Neuron (in vitro differentiated cells): ENCODE results near the gene ODF4.
A peak's percentile ranks its signal among the peaks of the same experiment; 100 is the strongest.

ENCODE experiments used
- H2AFZ ChIP-seq: one replicate; pipeline ENCODE4 v1.6.1; 2013; ENCODE audit warnings: low read depth, mild to moderate bottlenecking, inconsistent platforms, low read length, moderate library complexity
- H3K27me3 ChIP-seq: one replicate; pipeline ENCODE4 v1.6.1; 2013; ENCODE audit warnings: low read length; ENCODE audit not compliant: insufficient read depth
- H3K36me3 ChIP-seq: one replicate; pipeline ENCODE4 v1.6.1; 2013; ENCODE audit warnings: low read length; ENCODE audit not compliant: insufficient read depth
- H3K4me1 ChIP-seq: one replicate; pipeline ENCODE4 v1.6.1; 2013; ENCODE audit warnings: low read length; ENCODE audit not compliant: insufficient read depth
- H3K4me3 ChIP-seq: 2 replicates; pipeline ENCODE4 v1.5.1; 2013; ENCODE audit warnings: mild to moderate bottlenecking, low read length, moderate library complexity
- H3K9me3 ChIP-seq: one replicate; pipeline ENCODE4 v1.6.1; 2013; ENCODE audit warnings: low read length

The ODF4 gene

DNA sequence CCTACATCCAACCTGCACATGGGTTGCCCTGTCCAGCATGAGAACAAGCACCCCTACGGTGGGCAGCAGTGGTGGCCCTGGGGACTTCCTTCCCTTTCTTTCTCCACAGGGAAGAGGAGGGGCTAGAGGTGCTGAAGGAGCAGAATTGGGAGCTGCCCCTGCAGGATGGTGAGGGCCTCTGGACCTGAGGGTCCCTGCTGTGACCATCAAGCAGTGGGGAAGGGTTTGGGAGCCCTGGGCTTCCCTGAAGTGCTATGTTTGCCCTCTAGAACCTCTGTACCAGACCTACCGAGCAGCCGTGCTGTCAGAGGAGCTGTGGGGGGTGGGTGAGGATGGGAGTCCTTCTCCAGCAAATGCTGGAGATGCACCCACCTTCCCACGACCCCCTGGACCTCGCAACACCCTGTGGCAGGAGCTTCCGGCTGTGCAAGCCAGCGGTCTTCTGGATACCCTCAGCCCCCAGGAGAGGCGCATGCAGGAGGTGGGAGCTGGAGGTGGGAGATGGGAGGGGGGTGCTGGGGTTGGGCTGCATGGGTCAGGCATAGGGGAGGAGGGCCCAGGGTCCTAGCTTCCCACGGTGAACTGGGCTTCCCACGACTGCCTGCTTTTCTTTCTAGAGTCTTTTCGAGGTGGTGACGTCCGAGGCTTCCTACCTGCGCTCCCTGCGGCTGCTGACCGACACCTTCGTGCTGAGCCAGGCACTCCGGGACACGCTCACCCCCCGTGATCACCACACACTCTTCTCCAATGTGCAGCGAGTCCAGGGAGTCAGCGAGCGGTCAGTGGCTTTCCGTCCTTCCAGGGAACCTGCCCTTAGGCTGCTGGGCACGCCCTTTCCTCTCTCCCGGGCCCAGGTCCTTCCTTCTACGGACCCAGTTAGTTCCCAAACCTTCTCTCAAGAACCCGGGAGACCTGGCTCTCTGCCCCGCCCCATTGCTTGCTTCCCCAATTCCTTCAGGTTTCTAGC lies 24.6 kb upstream of the ODF4 start:
- Histone ChIP-seq H3K36me3 (no peaks in the 10 kb centered on the region), H3K4me3 (no peak overlapping the region), H3K27me3 (peaks cover 78% of the 10 kb centered on the region), H2AFZ (peak overlapping the region; percentile 12), H3K9me3 (no peaks in the 10 kb centered on the region), H3K4me1 (peaks cover 16% of the 10 kb centered on the region)

GRCh38 chr17:8315764-8316217 lies 23.8 kb upstream of the ODF4 start:
- H2AFZ ChIP-seq: peak overlapping the region; percentile 12
- H3K27me3 ChIP-seq: peaks cover 71% of the 10 kb centered on the region
- peaks cover 16% of the 10 kb centered on the region for H3K4me1 ChIP-seq
- H3K9me3 ChIP-seq: no peaks in the 10 kb centered on the region
- no peaks in the 10 kb centered on the region for H3K36me3 ChIP-seq
- no peak overlapping the region for H3K4me3 ChIP-seq

- no peaks in the 10 kb centered on the region for H3K36me3 ChIP-seq
- H3K9me3 ChIP-seq: no peaks in the 10 kb centered on the region
- H3K27me3 ChIP-seq: peaks cover 53% of the 10 kb centered on the region
Observed at GRCh38 chr17:8318010-8318935, 21.4 kb upstream of the ODF4 start.

GRCh38 chr17:8320262-8320661 lies 19.4 kb upstream of the ODF4 start:
- Histone ChIP-seq H3K27me3 (peaks cover 47% of the 10 kb centered on the region), H3K4me1 (peaks cover 2% of the 10 kb centered on the region), H2AFZ (no peak overlapping the region), H3K9me3 (no peaks in the 10 kb centered on the region), H3K36me3 (no peaks in the 10 kb centered on the region), H3K4me3 (no peak overlapping the region)

More at GRCh38 chr17:8318010-8318935, 21.4 kb upstream of the ODF4 start:
- Histone ChIP-seq H2AFZ (no peak overlapping the region), H3K4me3 (no peak overlapping the region), H3K4me1 (peaks cover 16% of the 10 kb centered on the region)

DNA sequence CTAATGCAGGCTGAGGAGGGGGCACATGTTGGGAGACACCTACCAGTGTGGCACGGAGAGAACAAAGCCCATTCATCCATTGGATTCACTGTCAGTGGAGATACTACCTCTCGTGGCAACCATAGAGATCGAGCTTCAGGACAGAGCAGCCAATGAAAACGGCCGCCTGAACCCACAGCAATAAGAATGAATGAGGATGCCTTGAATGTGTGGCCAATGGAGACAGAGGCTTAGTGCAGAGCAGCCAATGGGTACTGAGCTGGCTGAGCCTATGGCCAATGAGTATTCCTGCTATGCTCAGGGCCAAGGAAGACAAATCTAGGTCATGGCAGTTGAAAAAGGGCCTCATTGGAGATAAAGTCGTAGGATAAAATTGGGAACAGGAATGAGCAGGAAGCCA lies 18.6 kb upstream of the ODF4 start:
- H3K27me3 ChIP-seq: peaks cover 46% of the 10 kb centered on the region

DNA sequence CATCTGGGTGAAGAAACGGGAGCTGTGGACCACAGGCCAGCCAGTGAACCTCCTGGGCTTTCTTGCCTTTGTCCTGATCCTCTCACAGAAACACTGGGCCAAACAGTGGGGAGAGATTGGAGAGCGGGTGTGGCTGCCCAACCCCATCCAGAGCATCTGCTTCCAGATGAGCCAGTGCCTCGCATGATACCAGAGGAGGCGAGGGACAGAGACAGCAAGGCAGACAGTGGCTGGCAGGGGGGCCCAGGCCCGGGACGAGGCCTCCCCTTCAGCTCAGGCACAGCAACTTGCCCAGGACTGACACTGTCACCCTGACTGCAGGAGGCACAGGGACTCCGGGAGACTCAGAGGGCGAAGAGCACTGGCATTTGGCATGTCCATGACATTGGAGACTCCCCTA lies 17.6 kb upstream of the ODF4 start:
- H3K4me3 ChIP-seq: no peak overlapping the region
- H3K27me3 ChIP-seq: peaks cover 49% of the 10 kb centered on the region
- no peak overlapping the region for H2AFZ ChIP-seq
- no peaks in the 10 kb centered on the region for H3K9me3 ChIP-seq
- peaks cover 2% of the 10 kb centered on the region for H3K4me1 ChIP-seq
- H3K36me3 ChIP-seq: no peaks in the 10 kb centered on the region

More for the DNA sequence above, 18.6 kb upstream of the ODF4 start:
- Histone ChIP-seq H3K4me3 (no peak overlapping the region), H3K9me3 (no peaks in the 10 kb centered on the region), H3K36me3 (no peaks in the 10 kb centered on the region), H2AFZ (no peak overlapping the region), H3K4me1 (no peaks in the 10 kb centered on the region)

DNA sequence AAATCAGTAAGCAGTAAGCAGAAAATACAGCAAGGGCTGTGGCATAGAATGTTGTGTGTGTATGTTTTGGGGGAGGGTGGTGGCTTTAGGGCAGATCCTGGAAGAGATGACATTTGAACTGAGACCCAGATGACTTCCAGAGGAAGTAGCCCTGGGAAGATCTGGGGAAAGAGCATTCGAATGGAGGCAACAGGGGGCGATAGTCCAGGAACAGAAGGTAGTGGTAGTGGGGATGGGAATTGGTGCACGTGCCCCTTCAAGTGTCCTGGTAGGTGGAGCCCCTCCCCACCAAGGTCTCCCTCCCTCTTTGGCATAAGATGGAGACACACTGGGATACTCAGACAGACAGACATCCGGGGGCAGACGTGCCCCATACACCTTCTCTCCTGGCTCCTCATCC lies 15.5 kb upstream of the ODF4 start:
- Histone ChIP-seq H2AFZ (no peak overlapping the region), H3K4me1 (peaks cover 2% of the 10 kb centered on the region), H3K27me3 (peaks cover 52% of the 10 kb centered on the region), H3K36me3 (no peaks in the 10 kb centered on the region), H3K4me3 (no peak overlapping the region), H3K9me3 (no peaks in the 10 kb centered on the region)

GRCh38 chr17:8324923-8325322 lies 14.7 kb upstream of the ODF4 start:
- Histone ChIP-seq H3K4me3 (no peak overlapping the region), H2AFZ (no peak overlapping the region), H3K4me1 (peaks cover 2% of the 10 kb centered on the region), H3K27me3 (peaks cover 52% of the 10 kb centered on the region), H3K36me3 (no peaks in the 10 kb centered on the region), H3K9me3 (no peaks in the 10 kb centered on the region)

GRCh38 chr17:8326511-8327302 lies 12.9 kb upstream of the ODF4 start:
- peaks cover 2% of the 10 kb centered on the region for H3K4me1 ChIP-seq

DNA sequence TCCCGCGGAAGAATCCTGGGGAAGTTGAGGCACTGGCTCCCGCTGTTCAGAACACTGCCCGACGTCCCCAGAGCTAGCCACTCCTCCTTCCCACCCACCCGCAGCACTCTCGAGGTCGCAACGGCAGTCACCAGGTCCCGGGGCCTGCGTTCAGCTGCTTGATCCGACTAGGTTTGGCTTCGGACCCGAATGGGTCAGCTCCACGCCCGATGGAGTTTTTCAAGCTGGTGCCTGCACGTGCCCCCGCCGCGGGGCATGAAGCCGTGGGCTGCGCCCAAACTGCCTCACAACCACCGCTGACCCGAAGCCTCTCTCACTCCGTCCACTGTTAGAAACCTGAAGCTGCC lies 12.4 kb upstream of the ODF4 start:
- peaks cover 2% of the 10 kb centered on the region for H3K4me1 ChIP-seq
- H3K27me3 ChIP-seq: peaks cover 47% of the 10 kb centered on the region
- H2AFZ ChIP-seq: no peak overlapping the region
- no peaks in the 10 kb centered on the region for H3K36me3 ChIP-seq
- H3K4me3 ChIP-seq: no peak overlapping the region
- H3K9me3 ChIP-seq: no peaks in the 10 kb centered on the region

More at GRCh38 chr17:8326511-8327302, 12.9 kb upstream of the ODF4 start:
- Histone ChIP-seq H3K9me3 (no peaks in the 10 kb centered on the region), H3K4me3 (peak overlapping the region; percentile 1), H3K27me3 (peaks cover 51% of the 10 kb centered on the region), H2AFZ (no peak overlapping the region), H3K36me3 (no peaks in the 10 kb centered on the region)

- no peaks in the 10 kb centered on the region for H3K36me3 ChIP-seq
- no peak overlapping the region for H2AFZ ChIP-seq
- no peak overlapping the region for H3K4me3 ChIP-seq
- H3K4me1 ChIP-seq: peaks cover 10% of the 10 kb centered on the region
- no peaks in the 10 kb centered on the region for H3K9me3 ChIP-seq
- peaks cover 28% of the 10 kb centered on the region for H3K27me3 ChIP-seq
Observed at GRCh38 chr17:8332128-8332527, 7.5 kb upstream of the ODF4 start.

DNA sequence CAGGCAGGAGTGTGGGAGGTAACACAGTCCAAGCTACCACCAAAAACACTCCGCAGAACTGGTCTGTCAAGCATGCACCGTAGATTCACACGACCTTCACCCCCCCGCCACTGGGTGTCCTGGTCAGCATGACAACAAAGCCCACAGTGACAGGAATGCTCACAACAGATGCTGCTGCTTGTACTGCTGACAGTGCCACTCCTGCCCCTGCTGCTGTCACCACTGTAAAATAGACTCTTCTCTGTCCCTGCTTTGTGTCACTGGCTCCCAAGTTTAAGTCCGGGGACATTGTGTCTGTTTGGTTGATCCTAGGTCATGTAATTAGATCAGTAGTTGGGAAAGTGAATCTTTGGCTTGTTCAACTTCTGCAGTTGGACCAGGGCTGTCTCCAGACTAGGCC lies 7.0 kb upstream of the ODF4 start:
- Histone ChIP-seq H3K27me3 (peaks cover 22% of the 10 kb centered on the region), H3K4me1 (peaks cover 11% of the 10 kb centered on the region), H3K4me3 (no peak overlapping the region), H2AFZ (no peak overlapping the region), H3K36me3 (no peaks in the 10 kb centered on the region), H3K9me3 (no peaks in the 10 kb centered on the region)
